Neutrophil (primary cell): Measurements from ENCODE around the gene ANXA3.
"Not testable (repeated sequence)": the region's sequence is repeated elsewhere in the genome, so short reads cannot be mapped to it uniquely, and the experiment has no call there.

ENCODE experiments used
- H3K27ac ChIP-seq: fragments of 200-600 bp; sonication (generic); 2 replicates; pipeline ENCODE4 v1.5.1; 2016; ENCODE audit warnings: mild to moderate bottlenecking, moderate library complexity
- H3K27me3 ChIP-seq: fragments of 200-600 bp; sonication (generic); 2 replicates; pipeline ENCODE4 v1.6.0; 2016; ENCODE audit warnings: mild to moderate bottlenecking
- H3K36me3 ChIP-seq: fragments of 200-600 bp; sonication (generic); 2 replicates; pipeline ENCODE4 v1.5.1; 2017
- H3K4me1 ChIP-seq, 2 experiments: fragments of 200-600 bp in 1 of 2; sonication (generic) in 1 of 2; 1 replicate in 1 of 2; 2 replicates in 1 of 2; pipeline versions ENCODE4 v1.5.1 to v1.6.1; 2013 to 2016; ENCODE audit warnings: low read depth in 1 of 2, low read length in 1 of 2, mild to moderate bottlenecking in 1 of 2, moderate library complexity in 1 of 2; ENCODE audit not compliant: control insufficient read depth in 1 of 2, insufficient read depth in 1 of 2
- H3K4me3 ChIP-seq, 2 experiments: fragments of 200-600 bp in 1 of 2; sonication (generic) in 1 of 2; 1 replicate in 1 of 2; 2 replicates in 1 of 2; pipeline ENCODE4 v1.5.1; 2013 to 2016; ENCODE audit warnings: low read depth in 1 of 2, low read length in 1 of 2, mild to moderate bottlenecking in 1 of 2, moderate library complexity in 1 of 2
- H3K9me3 ChIP-seq: fragments of 200-600 bp; sonication (generic); 2 replicates; pipeline ENCODE4 v1.5.1; 2016
- TF ChIP-seq, protein P1 (sequence below): fragments of 200-600 bp; sonication (generic); IDR thresholded peaks from 2 replicates; pipeline ENCODE4 v1.5.1; 2016; ENCODE audit warnings: antibody characterized with exemption

Gene ANXA3, protein sequence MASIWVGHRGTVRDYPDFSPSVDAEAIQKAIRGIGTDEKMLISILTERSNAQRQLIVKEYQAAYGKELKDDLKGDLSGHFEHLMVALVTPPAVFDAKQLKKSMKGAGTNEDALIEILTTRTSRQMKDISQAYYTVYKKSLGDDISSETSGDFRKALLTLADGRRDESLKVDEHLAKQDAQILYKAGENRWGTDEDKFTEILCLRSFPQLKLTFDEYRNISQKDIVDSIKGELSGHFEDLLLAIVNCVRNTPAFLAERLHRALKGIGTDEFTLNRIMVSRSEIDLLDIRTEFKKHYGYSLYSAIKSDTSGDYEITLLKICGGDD

DNA sequence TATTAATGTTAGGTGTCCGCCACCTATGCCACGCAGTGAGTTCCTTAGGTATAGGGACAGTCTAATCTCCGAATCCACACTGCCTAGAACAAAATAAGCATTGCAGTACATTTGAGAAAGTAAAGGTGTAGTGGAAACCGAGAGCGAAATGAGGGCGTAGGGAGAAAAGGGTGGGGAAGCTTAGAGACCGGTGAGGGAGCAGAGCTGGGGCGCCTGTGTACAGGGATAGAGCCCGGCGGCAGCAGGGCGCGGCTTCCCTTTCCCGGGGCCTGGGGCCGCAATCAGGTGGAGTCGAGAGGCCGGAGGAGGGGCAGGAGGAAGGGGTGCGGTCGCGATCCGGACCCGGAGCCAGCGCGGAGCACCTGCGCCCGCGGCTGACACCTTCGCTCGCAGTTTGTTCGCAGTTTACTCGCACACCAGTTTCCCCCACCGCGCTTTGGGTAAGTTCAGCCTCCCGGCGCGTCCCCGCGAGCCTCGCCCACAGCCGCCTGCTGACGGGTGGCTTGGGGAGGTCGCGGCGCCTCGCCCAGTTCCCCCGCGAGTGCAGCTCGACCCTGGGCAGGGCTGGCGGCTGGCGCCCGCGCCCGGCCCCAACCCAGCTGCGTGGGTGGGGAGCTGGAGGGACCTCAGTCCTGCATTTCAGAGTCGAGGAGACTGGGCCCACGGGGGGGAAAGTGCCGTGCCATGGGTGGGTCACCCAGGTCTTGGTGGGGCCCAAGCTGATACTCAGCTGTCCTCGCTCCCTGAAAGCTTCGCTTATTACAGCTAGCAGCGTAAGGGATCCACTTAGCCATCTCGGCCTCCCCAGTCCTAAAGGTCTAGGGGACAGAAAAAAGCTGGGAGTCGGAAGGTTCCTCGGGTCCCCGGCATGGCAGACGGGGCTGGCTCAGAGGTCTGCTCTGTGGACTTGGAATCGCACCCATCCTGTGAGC, at the start of gene ANXA3:
Gene ANXA3, plus strand, starts transcription at position 351 of the 932 bp plus-strand sequence. CDS start 2,704 bp downstream, outside the sequence.
- no peaks in the 10 kb centered on the region for H3K27me3 ChIP-seq
- no peaks in the 10 kb centered on the region for H3K9me3 ChIP-seq
- TF ChIP-seq, protein P1, sequence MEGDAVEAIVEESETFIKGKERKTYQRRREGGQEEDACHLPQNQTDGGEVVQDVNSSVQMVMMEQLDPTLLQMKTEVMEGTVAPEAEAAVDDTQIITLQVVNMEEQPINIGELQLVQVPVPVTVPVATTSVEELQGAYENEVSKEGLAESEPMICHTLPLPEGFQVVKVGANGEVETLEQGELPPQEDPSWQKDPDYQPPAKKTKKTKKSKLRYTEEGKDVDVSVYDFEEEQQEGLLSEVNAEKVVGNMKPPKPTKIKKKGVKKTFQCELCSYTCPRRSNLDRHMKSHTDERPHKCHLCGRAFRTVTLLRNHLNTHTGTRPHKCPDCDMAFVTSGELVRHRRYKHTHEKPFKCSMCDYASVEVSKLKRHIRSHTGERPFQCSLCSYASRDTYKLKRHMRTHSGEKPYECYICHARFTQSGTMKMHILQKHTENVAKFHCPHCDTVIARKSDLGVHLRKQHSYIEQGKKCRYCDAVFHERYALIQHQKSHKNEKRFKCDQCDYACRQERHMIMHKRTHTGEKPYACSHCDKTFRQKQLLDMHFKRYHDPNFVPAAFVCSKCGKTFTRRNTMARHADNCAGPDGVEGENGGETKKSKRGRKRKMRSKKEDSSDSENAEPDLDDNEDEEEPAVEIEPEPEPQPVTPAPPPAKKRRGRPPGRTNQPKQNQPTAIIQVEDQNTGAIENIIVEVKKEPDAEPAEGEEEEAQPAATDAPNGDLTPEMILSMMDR, result no peak
- peak within 1 kb of the TSS; percentile 92 for H3K27ac ChIP-seq
- H3K4me3 ChIP-seq, result peak within 1 kb of the TSS; percentile 86 to 89
- H3K4me1 ChIP-seq, result peaks cover 39 to 61% of the 10 kb centered on the region in 2 experiments
- peaks cover 12% of the 10 kb centered on the region for H3K36me3 ChIP-seq

DNA sequence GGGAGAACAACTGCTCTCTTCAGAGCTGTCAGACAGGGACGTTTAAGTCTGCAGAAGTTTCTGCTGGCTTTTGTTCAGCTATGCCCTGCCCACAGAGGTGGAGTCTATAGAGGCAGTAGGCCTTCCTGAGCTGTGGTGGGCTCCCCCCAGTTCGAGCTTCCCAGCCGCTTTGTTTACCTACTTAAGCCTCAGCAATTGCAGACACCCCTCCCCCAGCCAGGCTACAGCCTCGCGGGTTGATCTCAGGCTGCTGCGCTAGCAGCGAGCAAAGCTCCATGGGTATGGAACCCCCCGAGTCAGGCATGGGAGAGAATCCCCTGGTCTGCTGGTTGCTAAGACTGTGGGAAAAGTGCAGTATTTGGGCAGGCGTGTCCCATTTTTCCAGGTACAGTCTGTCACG, 45.3 kb upstream of the ANXA3 start:
- not testable (repeated sequence) for H3K4me1 ChIP-seq, H3K4me3 ChIP-seq, H3K27ac ChIP-seq, H3K9me3 ChIP-seq, H3K36me3 ChIP-seq, H3K27me3 ChIP-seq

DNA sequence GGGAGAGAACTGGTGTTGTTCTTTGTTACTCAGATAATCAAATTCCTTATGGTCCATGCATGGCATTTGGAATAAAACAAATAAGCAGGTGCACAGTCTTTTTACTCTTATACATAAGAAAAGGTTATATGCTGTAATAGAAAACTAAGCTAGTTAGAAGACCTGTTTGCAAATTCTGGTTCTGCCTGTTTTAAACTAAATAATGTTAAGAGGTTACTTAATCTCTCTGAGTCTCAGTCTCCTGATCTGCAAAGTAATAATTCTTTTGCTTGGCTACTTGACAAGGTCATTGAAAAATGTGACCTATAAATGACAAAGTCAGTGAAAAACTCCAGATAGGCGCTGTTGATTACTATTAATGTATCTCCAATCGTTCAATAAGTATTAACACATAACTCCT, 42.5 kb upstream of the ANXA3 start:
- H3K4me1 ChIP-seq, result no peaks in the 10 kb centered on the region
- TF ChIP-seq, protein P1, result no peak
- no peaks in the 10 kb centered on the region for H3K27me3 ChIP-seq
- no peaks in the 10 kb centered on the region for H3K36me3 ChIP-seq
- H3K27ac ChIP-seq, result no peak overlapping the region
- no peaks in the 10 kb centered on the region for H3K9me3 ChIP-seq
- no peak overlapping the region for H3K4me3 ChIP-seq

DNA sequence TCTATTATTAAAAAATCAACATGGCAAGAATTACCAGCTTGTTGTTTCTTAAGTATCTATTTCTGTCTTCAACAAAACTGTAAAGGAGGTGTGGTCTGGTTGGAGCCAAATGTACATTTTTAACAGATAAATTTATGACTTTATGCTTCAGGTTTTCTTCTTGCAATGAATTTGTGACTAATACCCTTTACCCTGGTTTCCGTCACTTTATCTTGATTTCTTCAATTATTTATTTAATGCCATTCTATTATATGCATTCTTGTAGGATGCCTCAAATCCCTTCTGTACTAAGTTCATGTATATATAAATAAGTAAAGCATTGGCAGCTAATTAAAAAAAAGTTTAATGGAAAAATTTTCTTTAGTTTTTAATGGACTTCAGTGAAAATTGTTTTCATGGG, 41.5 kb upstream of the ANXA3 start:
- TF ChIP-seq, protein P1, result no peak
- Histone ChIP-seq H3K9me3 (no peaks in the 10 kb centered on the region), H3K4me1 (no peaks in the 10 kb centered on the region), H3K27me3 (no peaks in the 10 kb centered on the region), H3K4me3 (no peak overlapping the region), H3K36me3 (no peaks in the 10 kb centered on the region), H3K27ac (no peak overlapping the region)

DNA sequence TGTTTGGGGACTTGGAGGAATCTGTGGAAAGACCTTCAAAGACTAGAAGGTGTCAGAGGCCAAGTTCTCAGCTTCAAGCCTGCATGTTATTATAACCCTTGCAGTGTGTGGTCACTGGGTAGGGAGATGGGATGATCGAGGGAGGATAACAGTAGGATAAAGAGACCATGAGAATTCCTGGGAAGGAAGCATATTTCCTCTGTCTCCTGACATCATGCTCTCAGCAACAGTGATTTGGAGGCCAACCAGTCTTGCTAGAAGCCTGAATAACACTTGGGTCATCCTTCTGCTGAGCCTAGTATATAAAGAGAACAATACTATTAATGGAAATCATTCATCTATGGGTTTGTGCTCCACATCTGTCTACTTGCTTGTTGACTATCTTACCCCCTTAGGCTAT, 40.9 kb upstream of the ANXA3 start:
- no peaks in the 10 kb centered on the region for H3K4me1 ChIP-seq
- H3K27ac ChIP-seq, result no peak overlapping the region
- no peaks in the 10 kb centered on the region for H3K36me3 ChIP-seq
- no peaks in the 10 kb centered on the region for H3K27me3 ChIP-seq
- H3K9me3 ChIP-seq, result no peaks in the 10 kb centered on the region
- no peak overlapping the region for H3K4me3 ChIP-seq
- TF ChIP-seq, protein P1, result no peak
